Esophagus squamous epithelium (tissue), 4 donors: Measurements from ENCODE around the gene FUBP1.

Experiments
- POLR2A ChIP-seq, 4 donors: fragments of 450-650 bp; IDR thresholded peaks; one replicate each; pipeline ENCODE4 v1.6.1; 2017; ENCODE audit warnings: antibody characterized with exemption in 4 of 4, mild to moderate bottlenecking in 4 of 4, moderate library complexity in 3 of 4
- TF ChIP-seq, protein P1 (sequence below), 6 experiments: fragments of 450-650 bp in 4 of 6; fragments of 200-600 bp in 2 of 6; sonication (generic) in 2 of 6; IDR thresholded peaks; one replicate each; pipeline ENCODE4 v1.5.1; 2016 to 2019; ENCODE audit warnings: antibody characterized with exemption in 6 of 6, mild to moderate bottlenecking in 4 of 6, moderate library complexity in 4 of 6

DNA sequence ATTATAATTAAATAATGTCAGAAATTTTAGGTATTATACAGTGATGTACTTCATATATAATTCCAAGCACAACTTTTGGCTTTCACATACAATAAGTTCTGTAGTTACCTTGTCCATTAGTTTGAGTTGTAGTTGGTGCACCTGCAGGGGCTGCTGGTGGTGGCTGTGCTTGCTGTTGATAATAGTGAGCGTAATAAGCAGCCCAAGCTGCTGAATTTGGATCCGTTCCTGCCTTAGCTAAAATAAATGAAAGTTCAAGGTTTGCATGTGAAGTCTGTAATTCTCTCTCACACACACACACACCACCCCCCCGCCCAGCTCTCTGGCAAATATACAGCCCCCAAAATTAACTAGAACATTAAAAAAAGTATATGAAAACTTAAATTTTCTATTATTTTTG, 22.4 kb downstream of the FUBP1 start:
- TF ChIP-seq, protein P1, sequence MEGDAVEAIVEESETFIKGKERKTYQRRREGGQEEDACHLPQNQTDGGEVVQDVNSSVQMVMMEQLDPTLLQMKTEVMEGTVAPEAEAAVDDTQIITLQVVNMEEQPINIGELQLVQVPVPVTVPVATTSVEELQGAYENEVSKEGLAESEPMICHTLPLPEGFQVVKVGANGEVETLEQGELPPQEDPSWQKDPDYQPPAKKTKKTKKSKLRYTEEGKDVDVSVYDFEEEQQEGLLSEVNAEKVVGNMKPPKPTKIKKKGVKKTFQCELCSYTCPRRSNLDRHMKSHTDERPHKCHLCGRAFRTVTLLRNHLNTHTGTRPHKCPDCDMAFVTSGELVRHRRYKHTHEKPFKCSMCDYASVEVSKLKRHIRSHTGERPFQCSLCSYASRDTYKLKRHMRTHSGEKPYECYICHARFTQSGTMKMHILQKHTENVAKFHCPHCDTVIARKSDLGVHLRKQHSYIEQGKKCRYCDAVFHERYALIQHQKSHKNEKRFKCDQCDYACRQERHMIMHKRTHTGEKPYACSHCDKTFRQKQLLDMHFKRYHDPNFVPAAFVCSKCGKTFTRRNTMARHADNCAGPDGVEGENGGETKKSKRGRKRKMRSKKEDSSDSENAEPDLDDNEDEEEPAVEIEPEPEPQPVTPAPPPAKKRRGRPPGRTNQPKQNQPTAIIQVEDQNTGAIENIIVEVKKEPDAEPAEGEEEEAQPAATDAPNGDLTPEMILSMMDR (IDR thresholded peaks at IDR 0.05): no peak
- no peak for TF ChIP-seq POLR2A (IDR thresholded peaks at IDR 0.05)
